Measurements from ENCODE around the gene ESR1. TPM values are rescaled to one million over a fixed set of nuclear protein-coding genes. Genes with fewer than 3 reads are reported as not detected.
"Not testable (repeated sequence)": the region's sequence is repeated elsewhere in the genome, so short reads cannot be mapped to it uniquely, and the experiment has no call there.

ESR1 gene
- total and polyA plus RNA-seq, 2 donors (not counting 1 experiment from before 2014, with no cell fraction given) = 0.06 to 0.50 TPM

DNA sequence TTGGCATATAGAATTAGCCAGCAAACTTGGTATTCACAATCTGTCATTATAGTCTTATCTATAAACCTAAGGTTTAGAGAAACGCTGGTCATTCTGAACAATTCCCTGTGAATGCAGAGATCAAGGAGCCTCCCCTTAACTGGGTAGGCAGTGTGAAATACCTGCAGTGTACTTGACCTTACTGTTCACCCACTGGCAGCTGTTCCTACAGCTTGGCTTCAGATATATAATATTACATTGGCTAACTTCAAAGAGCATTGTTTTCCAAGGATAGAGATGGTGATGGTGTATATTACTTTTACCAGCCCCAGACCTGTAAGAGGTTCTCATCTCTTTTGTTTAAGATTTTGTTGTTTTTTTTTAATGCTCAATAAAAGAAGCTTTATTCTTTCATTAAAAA, 168.3 kb downstream of the ESR1 start:
- Histone ChIP-seq H3K4me1 (ENCODE audit: control insufficient read depth, extremely low read depth, insufficient read depth, low read length) (no peaks in the 10 kb centered on the region), H3K79me2 (ENCODE audit: control insufficient read depth, insufficient read depth, low read length) (no peaks in the 10 kb centered on the region), H3K27ac (ENCODE audit: insufficient read depth, low read length) (no peak overlapping the region), H2AFZ (ENCODE audit: low read length) (no peak overlapping the region), H3K9ac (ENCODE audit: insufficient read depth, low read length) (no peak overlapping the region), H3K9me3 (ENCODE audit: control insufficient read depth, insufficient read depth, low read depth, low read length) (no peaks in the 10 kb centered on the region), H3K4me3 (replicated peaks in 1 of 4; ENCODE audit: control extremely low read depth in 1 of 4, insufficient read depth in 1 of 4, low read depth in 3 of 4, low read length in 4 of 4) (no peak overlapping the region), H3K4me2 (ENCODE audit: extremely low read depth, insufficient read depth, low read length) (no peak overlapping the region), H3K36me3 (ENCODE audit: control insufficient read depth, insufficient read depth, low read length) (no peaks in the 10 kb centered on the region), H4K20me1 (ENCODE audit: control insufficient read depth, extremely low read depth, insufficient read depth, low read length) (no peaks in the 10 kb centered on the region), H3K27me3 (ENCODE audit: control insufficient read depth, insufficient read depth, low read length) (no peaks in the 10 kb centered on the region)
- DNase-seq (ENCODE audit: low read depth in 2 of 2) = no peak
- TF ChIP-seq EZH2 (IDR thresholded peaks at IDR 0.05; ENCODE audit: low read length, missing control alignments) = no peak
- TF ChIP-seq, protein P1, sequence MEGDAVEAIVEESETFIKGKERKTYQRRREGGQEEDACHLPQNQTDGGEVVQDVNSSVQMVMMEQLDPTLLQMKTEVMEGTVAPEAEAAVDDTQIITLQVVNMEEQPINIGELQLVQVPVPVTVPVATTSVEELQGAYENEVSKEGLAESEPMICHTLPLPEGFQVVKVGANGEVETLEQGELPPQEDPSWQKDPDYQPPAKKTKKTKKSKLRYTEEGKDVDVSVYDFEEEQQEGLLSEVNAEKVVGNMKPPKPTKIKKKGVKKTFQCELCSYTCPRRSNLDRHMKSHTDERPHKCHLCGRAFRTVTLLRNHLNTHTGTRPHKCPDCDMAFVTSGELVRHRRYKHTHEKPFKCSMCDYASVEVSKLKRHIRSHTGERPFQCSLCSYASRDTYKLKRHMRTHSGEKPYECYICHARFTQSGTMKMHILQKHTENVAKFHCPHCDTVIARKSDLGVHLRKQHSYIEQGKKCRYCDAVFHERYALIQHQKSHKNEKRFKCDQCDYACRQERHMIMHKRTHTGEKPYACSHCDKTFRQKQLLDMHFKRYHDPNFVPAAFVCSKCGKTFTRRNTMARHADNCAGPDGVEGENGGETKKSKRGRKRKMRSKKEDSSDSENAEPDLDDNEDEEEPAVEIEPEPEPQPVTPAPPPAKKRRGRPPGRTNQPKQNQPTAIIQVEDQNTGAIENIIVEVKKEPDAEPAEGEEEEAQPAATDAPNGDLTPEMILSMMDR (conservative IDR thresholded peaks at IDR 0.05 in 1 of 2, IDR thresholded peaks at IDR 0.05 in 1 of 2; ENCODE audit: low read depth in 1 of 2, low read length in 2 of 2) = no peak

DNA sequence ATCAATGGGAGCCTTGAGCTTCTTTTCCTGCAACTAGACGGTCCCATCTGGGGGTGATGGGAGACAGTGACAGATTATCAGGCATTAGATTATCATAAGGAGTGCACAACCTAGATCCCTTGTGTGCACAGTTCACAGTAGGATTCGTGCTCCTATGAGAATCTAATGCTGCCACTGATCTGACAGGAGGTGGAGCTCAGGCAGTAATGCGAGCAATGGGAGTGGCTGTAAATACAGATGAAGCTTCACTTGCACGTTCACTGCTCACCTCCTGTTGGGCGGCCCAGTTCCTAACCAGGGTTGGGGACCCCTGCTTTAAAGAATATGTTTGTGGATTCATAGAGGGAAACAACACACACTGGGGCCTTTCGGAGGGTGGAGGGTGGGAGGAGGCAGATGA, 180.7 kb downstream of the ESR1 start:
- not testable (repeated sequence) for H4K20me1 ChIP-seq (ENCODE audit: control insufficient read depth, extremely low read depth, insufficient read depth, low read length); H3K4me1 ChIP-seq (ENCODE audit: control insufficient read depth, extremely low read depth, insufficient read depth, low read length); H3K9ac ChIP-seq (ENCODE audit: insufficient read depth, low read length); H3K36me3 ChIP-seq (ENCODE audit: control insufficient read depth, insufficient read depth, low read length); H3K4me2 ChIP-seq (ENCODE audit: extremely low read depth, insufficient read depth, low read length); H2AFZ ChIP-seq (ENCODE audit: low read length); H3K79me2 ChIP-seq (ENCODE audit: control insufficient read depth, insufficient read depth, low read length); H3K27me3 ChIP-seq (ENCODE audit: control insufficient read depth, insufficient read depth, low read length); DNase-seq (ENCODE audit: low read depth in 2 of 2); H3K9me3 ChIP-seq (ENCODE audit: control insufficient read depth, insufficient read depth, low read depth, low read length); H3K4me3 ChIP-seq (replicated peaks in 1 of 4; ENCODE audit: control extremely low read depth in 1 of 4, insufficient read depth in 1 of 4, low read depth in 3 of 4, low read length in 4 of 4); H3K27ac ChIP-seq (ENCODE audit: insufficient read depth, low read length)

DNA sequence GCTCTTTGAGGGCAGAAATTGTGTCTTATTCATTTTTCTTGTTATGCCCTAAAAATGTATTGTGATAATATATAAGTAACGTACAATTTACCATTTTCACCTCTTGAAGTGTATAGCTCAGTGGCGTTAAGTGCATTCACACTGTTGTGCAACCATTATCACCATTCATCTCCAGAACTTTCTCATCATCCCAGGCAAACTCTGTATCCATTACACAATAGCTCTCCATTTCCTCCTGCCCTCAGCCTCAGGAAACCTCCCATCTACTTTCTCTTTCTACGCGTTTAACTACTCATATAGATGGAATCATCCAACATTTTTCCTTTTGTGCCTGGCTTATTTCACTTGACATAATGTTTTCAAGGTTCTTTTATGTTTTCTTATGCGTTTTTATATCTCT, 184.6 kb downstream of the ESR1 start:
- Histone ChIP-seq H3K4me3 (replicated peaks in 1 of 4; ENCODE audit: control extremely low read depth in 1 of 4, insufficient read depth in 1 of 4, low read depth in 3 of 4, low read length in 4 of 4) (no peak overlapping the region), H3K9me3 (ENCODE audit: control insufficient read depth, insufficient read depth, low read depth, low read length) (no peaks in the 10 kb centered on the region), H2AFZ (ENCODE audit: low read length) (no peak overlapping the region), H4K20me1 (ENCODE audit: control insufficient read depth, extremely low read depth, insufficient read depth, low read length) (no peaks in the 10 kb centered on the region), H3K27me3 (ENCODE audit: control insufficient read depth, insufficient read depth, low read length) (no peaks in the 10 kb centered on the region), H3K79me2 (ENCODE audit: control insufficient read depth, insufficient read depth, low read length) (no peaks in the 10 kb centered on the region), H3K36me3 (ENCODE audit: control insufficient read depth, insufficient read depth, low read length) (no peaks in the 10 kb centered on the region), H3K4me1 (ENCODE audit: control insufficient read depth, extremely low read depth, insufficient read depth, low read length) (no peaks in the 10 kb centered on the region), H3K4me2 (ENCODE audit: extremely low read depth, insufficient read depth, low read length) (no peak overlapping the region), H3K9ac (ENCODE audit: insufficient read depth, low read length) (no peak overlapping the region), H3K27ac (ENCODE audit: insufficient read depth, low read length) (no peak overlapping the region)
- DNase-seq (ENCODE audit: low read depth in 2 of 2) = no peak
- TF ChIP-seq, protein P1 (conservative IDR thresholded peaks at IDR 0.05 in 1 of 2, IDR thresholded peaks at IDR 0.05 in 1 of 2; ENCODE audit: low read depth in 1 of 2, low read length in 2 of 2) = no peak
- no peak for TF ChIP-seq EZH2 (IDR thresholded peaks at IDR 0.05; ENCODE audit: low read length, missing control alignments)

Measured in fibroblast of lung (primary cell).